Mammary epithelial cell (primary cell): ENCODE measurements around the gene CAPN11.

ENCODE experiments used
- EZH2 ChIP-seq: IDR thresholded peaks from 2 replicates; pipeline ENCODE4 v1.6.1; 2012; ENCODE audit warnings: low read length, inconsistent platforms, borderline replicate concordance
- TF ChIP-seq, protein P1 (sequence below), 2 donors: IDR thresholded peaks in 1 of 2; conservative IDR thresholded peaks in 1 of 2; 2 replicates each; pipeline ENCODE4 v1.5.1; 2011 to 2012; ENCODE audit warnings: inconsistent platforms in 2 of 2, low read length in 2 of 2, mild to moderate bottlenecking in 2 of 2, control low read depth in 1 of 2, low read depth in 1 of 2; ENCODE audit not compliant: insufficient read depth in 1 of 2; ENCODE audit errors: extremely low read depth in 1 of 2

- TF ChIP-seq, protein P1, sequence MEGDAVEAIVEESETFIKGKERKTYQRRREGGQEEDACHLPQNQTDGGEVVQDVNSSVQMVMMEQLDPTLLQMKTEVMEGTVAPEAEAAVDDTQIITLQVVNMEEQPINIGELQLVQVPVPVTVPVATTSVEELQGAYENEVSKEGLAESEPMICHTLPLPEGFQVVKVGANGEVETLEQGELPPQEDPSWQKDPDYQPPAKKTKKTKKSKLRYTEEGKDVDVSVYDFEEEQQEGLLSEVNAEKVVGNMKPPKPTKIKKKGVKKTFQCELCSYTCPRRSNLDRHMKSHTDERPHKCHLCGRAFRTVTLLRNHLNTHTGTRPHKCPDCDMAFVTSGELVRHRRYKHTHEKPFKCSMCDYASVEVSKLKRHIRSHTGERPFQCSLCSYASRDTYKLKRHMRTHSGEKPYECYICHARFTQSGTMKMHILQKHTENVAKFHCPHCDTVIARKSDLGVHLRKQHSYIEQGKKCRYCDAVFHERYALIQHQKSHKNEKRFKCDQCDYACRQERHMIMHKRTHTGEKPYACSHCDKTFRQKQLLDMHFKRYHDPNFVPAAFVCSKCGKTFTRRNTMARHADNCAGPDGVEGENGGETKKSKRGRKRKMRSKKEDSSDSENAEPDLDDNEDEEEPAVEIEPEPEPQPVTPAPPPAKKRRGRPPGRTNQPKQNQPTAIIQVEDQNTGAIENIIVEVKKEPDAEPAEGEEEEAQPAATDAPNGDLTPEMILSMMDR (conservative IDR thresholded peaks at IDR 0.05 in 1 of 2, IDR thresholded peaks at IDR 0.05 in 1 of 2; ENCODE audit: extremely low read depth in 1 of 2, insufficient read depth in 1 of 2, low read depth in 1 of 2, low read length in 2 of 2) = no peak
- TF ChIP-seq EZH2 = no peak
Observed at GRCh38 chr6:44132476-44132875, 26.1 kb upstream of the CAPN11 start.
